Measurements from ENCODE around the gene CARM1. TPM values are rescaled to one million over a fixed set of nuclear protein-coding genes. Genes with fewer than 3 reads are reported as not detected.

The CARM1 gene
- total and polyA plus RNA-seq, 2 donors (not counting 3 experiments of a cell fraction or from before 2014, with no cell fraction given): 65.6 to 70.8 TPM

GRCh38 chr19:10908380-10908960 lies 37.1 kb downstream of the CARM1 start:
- Histone ChIP-seq H3K27ac (ENCODE audit: insufficient read depth, low read depth, low read length) (no peak overlapping the region), H3K4me2 (ENCODE audit: insufficient read depth, low read length) (no peak overlapping the region), H3K4me3 (replicated peaks in 1 of 3; ENCODE audit: insufficient read depth in 1 of 3, low read depth in 1 of 3, low read length in 3 of 3) (no peak overlapping the region), H3K9me1 (replicated peaks; ENCODE audit: control insufficient read depth, extremely low read depth, insufficient read depth, low read length) (no peaks in the 10 kb centered on the region), H3K4me1 (ENCODE audit: control insufficient read depth, extremely low read depth, insufficient read depth, low read length) (no peaks in the 10 kb centered on the region), H3K79me2 (ENCODE audit: control insufficient read depth, insufficient read depth, low read length) (no peaks in the 10 kb centered on the region), H4K20me1 (replicated peaks; ENCODE audit: control insufficient read depth, extremely low read depth, insufficient read depth, low read length) (no peaks in the 10 kb centered on the region), H3K9ac (replicated peaks; ENCODE audit: extremely low read depth, insufficient read depth, low read length) (no peak overlapping the region), H2AFZ (ENCODE audit: low read depth, low read length) (no peak overlapping the region), H3K27me3 (ENCODE audit: control insufficient read depth in 2 of 2, insufficient read depth in 2 of 2, low read length in 2 of 2) (no peaks in the 10 kb centered on the region), H3K9me3 (replicated peaks; ENCODE audit: control insufficient read depth, insufficient read depth, low read length) (no peaks in the 10 kb centered on the region), H3K36me3 (ENCODE audit: control insufficient read depth in 2 of 2, extremely low read depth in 1 of 2, insufficient read depth in 2 of 2, low read length in 2 of 2) (peaks cover 0 to 30% of the 10 kb centered on the region in 2 experiments)
- dilution Hi-C loops (cut with MboI; ENCODE audit: extremely low pct_ligation_motif_present, low sequenced_read_pairs) (no loop called here), intact Hi-C loops (cut with micrococcal nuclease) (no loop called here)
- no TSS peak for BruUV-seq (replicated peaks)
- no peak for TF ChIP-seq JUN (IDR thresholded peaks at IDR 0.05; ENCODE audit: borderline replicate concordance, insufficient read depth, insufficient read length, low read depth)
- TF ChIP-seq GATA2 (IDR thresholded peaks at IDR 0.05; ENCODE audit: insufficient read depth, insufficient read length, low read depth, low read length): no peak
- TF ChIP-seq, protein P1, sequence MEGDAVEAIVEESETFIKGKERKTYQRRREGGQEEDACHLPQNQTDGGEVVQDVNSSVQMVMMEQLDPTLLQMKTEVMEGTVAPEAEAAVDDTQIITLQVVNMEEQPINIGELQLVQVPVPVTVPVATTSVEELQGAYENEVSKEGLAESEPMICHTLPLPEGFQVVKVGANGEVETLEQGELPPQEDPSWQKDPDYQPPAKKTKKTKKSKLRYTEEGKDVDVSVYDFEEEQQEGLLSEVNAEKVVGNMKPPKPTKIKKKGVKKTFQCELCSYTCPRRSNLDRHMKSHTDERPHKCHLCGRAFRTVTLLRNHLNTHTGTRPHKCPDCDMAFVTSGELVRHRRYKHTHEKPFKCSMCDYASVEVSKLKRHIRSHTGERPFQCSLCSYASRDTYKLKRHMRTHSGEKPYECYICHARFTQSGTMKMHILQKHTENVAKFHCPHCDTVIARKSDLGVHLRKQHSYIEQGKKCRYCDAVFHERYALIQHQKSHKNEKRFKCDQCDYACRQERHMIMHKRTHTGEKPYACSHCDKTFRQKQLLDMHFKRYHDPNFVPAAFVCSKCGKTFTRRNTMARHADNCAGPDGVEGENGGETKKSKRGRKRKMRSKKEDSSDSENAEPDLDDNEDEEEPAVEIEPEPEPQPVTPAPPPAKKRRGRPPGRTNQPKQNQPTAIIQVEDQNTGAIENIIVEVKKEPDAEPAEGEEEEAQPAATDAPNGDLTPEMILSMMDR (IDR thresholded peaks at IDR 0.05; ENCODE audit: extremely low read depth in 1 of 2, insufficient read depth in 1 of 2, low read depth in 1 of 2, low read length in 2 of 2): no peak
- no peak for TF ChIP-seq EZH2 (IDR thresholded peaks at IDR 0.05; ENCODE audit: borderline replicate concordance, low read depth, low read length, severe bottlenecking)
- TF ChIP-seq MYC (IDR thresholded peaks at IDR 0.05; ENCODE audit: low read depth, low read length): no peak
- TF ChIP-seq POLR2A (IDR thresholded peaks at IDR 0.05; ENCODE audit: low read depth, low read length): no peak
- TF ChIP-seq, protein P2, sequence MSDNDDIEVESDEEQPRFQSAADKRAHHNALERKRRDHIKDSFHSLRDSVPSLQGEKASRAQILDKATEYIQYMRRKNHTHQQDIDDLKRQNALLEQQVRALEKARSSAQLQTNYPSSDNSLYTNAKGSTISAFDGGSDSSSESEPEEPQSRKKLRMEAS (IDR thresholded peaks at IDR 0.05; ENCODE audit: insufficient read depth, insufficient read length): no peak
- no peak for TF ChIP-seq FOS (IDR thresholded peaks at IDR 0.05; ENCODE audit: borderline replicate concordance, insufficient read depth, low read length)
- no peak for TF ChIP-seq POLR2AphosphoS5 (IDR thresholded peaks at IDR 0.05; ENCODE audit: insufficient read depth, low read depth, low read length)
- FAIRE-seq (no peak), DNase-seq (ENCODE audit: low read depth, low spot score) (no peak)
- POLR2A ChIA-PET: no interaction called here
- CTCF ChIA-PET: interaction anchor here (1.9 kb wide), 1 partner anchor 37 kb away, joined by 7 read pairs; the partner anchor contains the start of gene CARM1
